IMR-90 (cell line): Measurements from ENCODE around the gene RXYLT1. TPM values are rescaled to one million over a fixed set of nuclear protein-coding genes. Genes with fewer than 3 reads are reported as not detected.

Experiments
- ATAC-seq: fragments of 200-7000 bp; cut with Tn5 transposase; 2 replicates; pipeline ENCODE4 v1.9.1; 2020; ENCODE audit warnings: low read depth, mild to moderate bottlenecking, moderate library complexity
- BruUV-seq: library from RNA; stranded (reverse); fragments of 400-500 nt; replicated peaks from 2 replicates; lab custom pipeline; 2021; lab: Mats Ljungman, UMichigan
- CTCF ChIA-PET: fragments of 300-600 bp; formaldehyde crosslinking; extraction: SDS; loops from one replicate; lab custom pipeline; 2021; ENCODE audit warnings: antibody characterized with exemption; lab: Yijun Ruan, JAX
- POLR2A ChIA-PET: fragments of 300-600 bp; sonication (Branson Sonifier 250); formaldehyde crosslinking; loops from one replicate; lab custom pipeline; 2022; ENCODE audit warnings: antibody characterized with exemption; ENCODE audit not compliant: unreplicated experiment; lab: Charles Lee
- DNase-seq: peaks from one replicate; pipeline ENCODE4 v3.0.0; 2013
- H2AFZ ChIP-seq: replicated peaks from 2 replicates; pipeline ENCODE3; 2013; ENCODE audit warnings: low read length, mild to moderate bottlenecking; ENCODE audit not compliant: poor library complexity
- H2AK5ac ChIP-seq: 2 replicates; pipeline ENCODE4 v1.6.1; 2013; ENCODE audit warnings: low read depth, low read length, inconsistent platforms
- H2AK9ac ChIP-seq: replicated peaks from 2 replicates; pipeline ENCODE3; 2013; ENCODE audit warnings: mild to moderate bottlenecking, low read depth, low read length, moderate library complexity; ENCODE audit not compliant: poor library complexity
- H2BK120ac ChIP-seq: 2 replicates; pipeline ENCODE4 v1.6.1; 2013; ENCODE audit warnings: low read depth, low read length, inconsistent platforms
- H2BK15ac ChIP-seq: 3 replicates; pipeline ENCODE4 v1.6.1; 2013; ENCODE audit warnings: low read depth, low read length, inconsistent platforms
- H2BK20ac ChIP-seq: 2 replicates; pipeline ENCODE4 v1.6.1; 2013; ENCODE audit warnings: low read depth, mild to moderate bottlenecking, inconsistent platforms, low read length, moderate library complexity
- H2BK5ac ChIP-seq: 2 replicates; pipeline ENCODE4 v1.6.1; 2013; ENCODE audit warnings: mild to moderate bottlenecking, low read depth, low read length, inconsistent platforms; ENCODE audit not compliant: poor library complexity, severe bottlenecking
- H3K14ac ChIP-seq: replicated peaks from 2 replicates; pipeline ENCODE4 v1.6.1; 2013; ENCODE audit warnings: low read depth, low read length, inconsistent platforms
- H3K18ac ChIP-seq: 2 replicates; pipeline ENCODE4 v1.6.1; 2013; ENCODE audit warnings: low read depth, low read length, control low read depth
- H3K23ac ChIP-seq: 2 replicates; pipeline ENCODE4 v1.6.1; 2013; ENCODE audit warnings: low read depth, low read length, inconsistent platforms
- H3K27ac ChIP-seq: 2 replicates; pipeline ENCODE4 v1.5.1; 2013; ENCODE audit warnings: mild to moderate bottlenecking, control low read depth, low read length; ENCODE audit not compliant: insufficient read depth
- H3K27me3 ChIP-seq: 2 replicates; pipeline ENCODE4 v1.6.1; 2013; ENCODE audit warnings: low read length; ENCODE audit not compliant: control insufficient read depth, insufficient read depth
- H3K36me3 ChIP-seq: 2 replicates; pipeline ENCODE4 v1.6.1; 2013; ENCODE audit warnings: low read length, mixed read lengths; ENCODE audit not compliant: control insufficient read depth, insufficient read depth
- H3K4ac ChIP-seq: 2 replicates; pipeline ENCODE4 v1.6.1; 2013; ENCODE audit warnings: low read depth, low read length, inconsistent platforms
- H3K4me1 ChIP-seq: 2 replicates; pipeline ENCODE4 v1.6.1; 2013; ENCODE audit warnings: low read length, mixed read lengths; ENCODE audit not compliant: control insufficient read depth, insufficient read depth
- H3K4me2 ChIP-seq: 2 replicates; pipeline ENCODE4 v1.6.1; 2013; ENCODE audit warnings: low read depth, mild to moderate bottlenecking, control low read depth, low read length, moderate library complexity
- H3K4me3 ChIP-seq: 2 replicates; pipeline ENCODE4 v1.5.1; 2013; ENCODE audit warnings: low read depth, mild to moderate bottlenecking, control low read depth, low read length, moderate library complexity; ENCODE audit not compliant: insufficient read depth
- H3K56ac ChIP-seq: 2 replicates; pipeline ENCODE4 v1.6.1; 2013; ENCODE audit warnings: low read length, inconsistent platforms; ENCODE audit not compliant: insufficient read depth; ENCODE audit errors: extremely low read depth
- H3K79me1 ChIP-seq, 2 experiments: 2 replicates each; pipeline ENCODE4 v1.6.1; 2013; ENCODE audit warnings: low read length in 2 of 2, inconsistent platforms in 1 of 2, low read depth in 1 of 2
- H3K9ac ChIP-seq: 2 replicates; pipeline ENCODE4 v1.6.1; 2013; ENCODE audit warnings: low read depth, low read length, control low read depth
- H3K9me1 ChIP-seq: 2 replicates; pipeline ENCODE4 v1.6.1; 2013; ENCODE audit warnings: low read length, inconsistent platforms; ENCODE audit not compliant: insufficient read depth
- H3K9me3 ChIP-seq: 2 replicates; pipeline ENCODE4 v1.6.1; 2013; ENCODE audit warnings: low read length; ENCODE audit not compliant: control insufficient read depth, insufficient read depth
- H4K20me1 ChIP-seq: 2 replicates; pipeline ENCODE4 v1.6.1; 2013; ENCODE audit warnings: low read length, inconsistent platforms; ENCODE audit not compliant: insufficient read depth
- H4K5ac ChIP-seq: 2 replicates; pipeline ENCODE4 v1.6.1; 2013; ENCODE audit warnings: mild to moderate bottlenecking, low read depth, low read length, control low read depth
- H4K8ac ChIP-seq, 2 experiments: 2 replicates each; pipeline ENCODE4 v1.6.1; 2013; ENCODE audit warnings: low read depth in 2 of 2, low read length in 2 of 2, control low read depth in 1 of 2, inconsistent platforms in 1 of 2
- H4K91ac ChIP-seq: 2 replicates; pipeline ENCODE4 v1.6.1; 2013; ENCODE audit warnings: low read depth, low read length, inconsistent platforms; ENCODE audit not compliant: insufficient read depth
- BHLHE40 ChIP-seq: fragments of 150-350 bp; IDR thresholded peaks from 2 replicates; pipeline ENCODE4 v1.6.1; 2016; ENCODE audit warnings: mild to moderate bottlenecking, low read depth, low read length
- CHD1 ChIP-seq: IDR thresholded peaks from 2 replicates; pipeline ENCODE4 v1.6.1; 2012; ENCODE audit warnings: low read depth, low read length, improper control_type of control experiment
- FOS ChIP-seq: fragments of 150-350 bp; IDR thresholded peaks from 2 replicates; pipeline ENCODE4 v1.6.1; 2016; ENCODE audit warnings: low read depth, low read length
- MAFK ChIP-seq: IDR thresholded peaks from 2 replicates; pipeline ENCODE4 v1.6.1; 2012; ENCODE audit warnings: low read depth, low read length, improper control_type of control experiment
- MAZ ChIP-seq: IDR thresholded peaks from 2 replicates; pipeline ENCODE4 v1.6.1; 2012; ENCODE audit warnings: low read depth, mild to moderate bottlenecking, low read length, improper control_type of control experiment, moderate library complexity, borderline replicate concordance
- MXI1 ChIP-seq: IDR thresholded peaks from 2 replicates; pipeline ENCODE4 v1.6.1; 2012; ENCODE audit warnings: low read depth, mild to moderate bottlenecking, low read length, moderate library complexity, borderline replicate concordance
- NFE2L2 ChIP-seq: fragments of 150-350 bp; IDR thresholded peaks from 2 replicates; pipeline ENCODE4 v1.6.1; 2016; ENCODE audit warnings: low read depth, mild to moderate bottlenecking, low read length
- POLR2A ChIP-seq: IDR thresholded peaks from 2 replicates; pipeline ENCODE4 v1.6.1; 2012; ENCODE audit warnings: mild to moderate bottlenecking, low read depth, low read length
- RFX5 ChIP-seq: IDR thresholded peaks from 2 replicates; pipeline ENCODE4 v1.8.0; 2012; ENCODE audit warnings: low read depth, mild to moderate bottlenecking, low read length, moderate library complexity
- SMC3 ChIP-seq: fragments of 150-350 bp; IDR thresholded peaks from 2 replicates; pipeline ENCODE4 v1.6.1; 2016; ENCODE audit warnings: low read depth, mild to moderate bottlenecking, antibody characterized with exemption, low read length, moderate library complexity
- dilution Hi-C: fragments of 300-500 bp; cut with HindIII; formaldehyde crosslinking; loops from one replicate; pipeline ENCODE4 v1.14.3; 2018; ENCODE audit warnings: low sequenced_read_pairs; ENCODE audit not compliant: unreplicated experiment
- in situ Hi-C: fragments of 300-500 bp; cut with MboI; formaldehyde crosslinking; loops from 3 replicates; pipeline ENCODE4 v1.14.3; 2019; ENCODE audit warnings: low sequenced_read_pairs, inconsistent platforms, mixed read lengths
- intact Hi-C: fragments of 100-400 bp; cut with micrococcal nuclease; formaldehyde crosslinking; loops from 2 replicates; pipeline ENCODE4 v1.10.0; 2022
- polyA plus RNA-seq, 3 experiments: library from polyadenylated mRNA; depleted of rRNA; stranded (reverse); fragments of >200 nt; gene quantifications; 2 replicates each; pipeline ENCODE4 v1.2.3, GENCODE V29; 2012; ENCODE audit warnings: low replicate concordance in 1 of 3
- total RNA-seq: library from RNA; depleted of rRNA; stranded (reverse); fragments of >200 nt; gene quantifications from 2 replicates; pipeline ENCODE4 v1.2.3, GENCODE V29; 2012
- TF ChIP-seq, protein P1 (sequence below): conservative IDR thresholded peaks from 2 replicates; pipeline ENCODE4 v1.5.1; 2012; ENCODE audit warnings: mild to moderate bottlenecking, low read depth, low read length, improper control_type of control experiment
- TF ChIP-seq, protein P2 (sequence below): fragments of 150-350 bp; IDR thresholded peaks from 2 replicates; pipeline ENCODE4 v1.6.1; 2016; ENCODE audit warnings: low read depth, mild to moderate bottlenecking, low read length, moderate library complexity, borderline replicate concordance
- TF ChIP-seq, protein P3 (sequence below): fragments of 150-350 bp; IDR thresholded peaks from 2 replicates; pipeline ENCODE4 v1.6.1; 2017; ENCODE audit warnings: mild to moderate bottlenecking, antibody characterized with exemption, low read length, low read depth

The RXYLT1 gene
- total and polyA plus RNA-seq, 2 of the 4 experiments (the other 2 are of a cell fraction), result 9.0 to 9.5 TPM

DNA sequence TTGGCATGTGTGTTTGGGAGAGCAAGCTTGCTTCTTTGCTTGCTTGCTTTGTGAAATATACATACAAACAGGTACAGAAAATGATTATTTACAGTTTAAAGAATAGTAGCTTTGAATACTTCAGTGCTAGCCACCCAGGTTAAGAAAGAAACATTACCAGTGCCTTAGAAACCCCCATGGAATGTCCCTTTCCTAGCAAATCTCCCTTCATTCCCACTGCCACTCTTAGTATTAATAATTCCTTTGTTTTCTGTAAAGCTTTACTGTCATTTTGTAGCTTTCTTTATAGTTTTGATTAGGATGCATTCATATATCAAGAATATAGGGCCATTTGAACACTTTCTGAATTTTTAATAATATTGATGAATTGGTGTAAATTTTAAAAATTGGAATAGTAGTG is 74.3 kb downstream of the RXYLT1 start:
- H4K8ac ChIP-seq, result no peak overlapping the region
- DNase-seq, result no peak
- no peak overlapping the region for H3K14ac ChIP-seq
- no peak overlapping the region for H4K91ac ChIP-seq
- H4K5ac ChIP-seq, result no peak overlapping the region
- ChIA-PET CTCF (no interaction called here), POLR2A (no interaction called here)
- no peak overlapping the region for H3K56ac ChIP-seq
- no peaks in the 10 kb centered on the region for H3K9me3 ChIP-seq
- in situ Hi-C loops, result no loop called here
- H2BK5ac ChIP-seq, result peak overlapping the region; percentile 23
- no peak overlapping the region for H2AFZ ChIP-seq
- H4K20me1 ChIP-seq, result peaks cover 70% of the 10 kb centered on the region
- peaks cover 11% of the 10 kb centered on the region for H3K9me1 ChIP-seq
- intact Hi-C loops, result loop anchor here (2.0 kb wide), 1 partner anchor 45 kb away; no protein-coding TSS in a partner anchor
- H3K79me1 ChIP-seq, result peaks cover 0 to 37% of the 10 kb centered on the region in 2 experiments; a peak in 2 of 4 replicates
- H3K4me1 ChIP-seq, result peaks cover 3% of the 10 kb centered on the region; the same call in 1 of the 2 replicates
- no peak overlapping the region for H2AK9ac ChIP-seq
- H2BK15ac ChIP-seq, result no peak overlapping the region
- no peak overlapping the region for H2AK5ac ChIP-seq
- no peak overlapping the region for H3K9ac ChIP-seq
- dilution Hi-C loops, result no loop called here
- no peak overlapping the region for H3K4me2 ChIP-seq
- H3K18ac ChIP-seq, result no peak overlapping the region
- ATAC-seq, result no peak
- no peak overlapping the region for H2BK20ac ChIP-seq
- peaks cover 6% of the 10 kb centered on the region for H3K36me3 ChIP-seq
- TF ChIP-seq, protein P1, sequence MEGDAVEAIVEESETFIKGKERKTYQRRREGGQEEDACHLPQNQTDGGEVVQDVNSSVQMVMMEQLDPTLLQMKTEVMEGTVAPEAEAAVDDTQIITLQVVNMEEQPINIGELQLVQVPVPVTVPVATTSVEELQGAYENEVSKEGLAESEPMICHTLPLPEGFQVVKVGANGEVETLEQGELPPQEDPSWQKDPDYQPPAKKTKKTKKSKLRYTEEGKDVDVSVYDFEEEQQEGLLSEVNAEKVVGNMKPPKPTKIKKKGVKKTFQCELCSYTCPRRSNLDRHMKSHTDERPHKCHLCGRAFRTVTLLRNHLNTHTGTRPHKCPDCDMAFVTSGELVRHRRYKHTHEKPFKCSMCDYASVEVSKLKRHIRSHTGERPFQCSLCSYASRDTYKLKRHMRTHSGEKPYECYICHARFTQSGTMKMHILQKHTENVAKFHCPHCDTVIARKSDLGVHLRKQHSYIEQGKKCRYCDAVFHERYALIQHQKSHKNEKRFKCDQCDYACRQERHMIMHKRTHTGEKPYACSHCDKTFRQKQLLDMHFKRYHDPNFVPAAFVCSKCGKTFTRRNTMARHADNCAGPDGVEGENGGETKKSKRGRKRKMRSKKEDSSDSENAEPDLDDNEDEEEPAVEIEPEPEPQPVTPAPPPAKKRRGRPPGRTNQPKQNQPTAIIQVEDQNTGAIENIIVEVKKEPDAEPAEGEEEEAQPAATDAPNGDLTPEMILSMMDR, result no peak
- TF ChIP-seq, protein P2, sequence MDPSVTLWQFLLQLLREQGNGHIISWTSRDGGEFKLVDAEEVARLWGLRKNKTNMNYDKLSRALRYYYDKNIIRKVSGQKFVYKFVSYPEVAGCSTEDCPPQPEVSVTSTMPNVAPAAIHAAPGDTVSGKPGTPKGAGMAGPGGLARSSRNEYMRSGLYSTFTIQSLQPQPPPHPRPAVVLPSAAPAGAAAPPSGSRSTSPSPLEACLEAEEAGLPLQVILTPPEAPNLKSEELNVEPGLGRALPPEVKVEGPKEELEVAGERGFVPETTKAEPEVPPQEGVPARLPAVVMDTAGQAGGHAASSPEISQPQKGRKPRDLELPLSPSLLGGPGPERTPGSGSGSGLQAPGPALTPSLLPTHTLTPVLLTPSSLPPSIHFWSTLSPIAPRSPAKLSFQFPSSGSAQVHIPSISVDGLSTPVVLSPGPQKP, result no peak
- TF ChIP-seq POLR2A, result no peak
- TF ChIP-seq NFE2L2, result no peak
- TF ChIP-seq FOS, result no peak
- TF ChIP-seq RFX5, result no peak
- TF ChIP-seq SMC3, result no peak
- TF ChIP-seq, protein P3, sequence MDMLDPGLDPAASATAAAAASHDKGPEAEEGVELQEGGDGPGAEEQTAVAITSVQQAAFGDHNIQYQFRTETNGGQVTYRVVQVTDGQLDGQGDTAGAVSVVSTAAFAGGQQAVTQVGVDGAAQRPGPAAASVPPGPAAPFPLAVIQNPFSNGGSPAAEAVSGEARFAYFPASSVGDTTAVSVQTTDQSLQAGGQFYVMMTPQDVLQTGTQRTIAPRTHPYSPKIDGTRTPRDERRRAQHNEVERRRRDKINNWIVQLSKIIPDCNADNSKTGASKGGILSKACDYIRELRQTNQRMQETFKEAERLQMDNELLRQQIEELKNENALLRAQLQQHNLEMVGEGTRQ, result no peak
- TF ChIP-seq BHLHE40, result no peak
- no peak for TF ChIP-seq MAZ
- TF ChIP-seq CHD1, result no peak
- no peak for TF ChIP-seq MXI1
- no peak for TF ChIP-seq MAFK
- no peak overlapping the region for H3K4ac ChIP-seq
- H3K27me3 ChIP-seq, result no peaks in the 10 kb centered on the region
- H2BK120ac ChIP-seq, result no peak overlapping the region
- no TSS peak for BruUV-seq
- H3K27ac ChIP-seq, result no peak overlapping the region
- no peak overlapping the region for H3K4me3 ChIP-seq
- peak overlapping the region; percentile 33; the same call in 1 of the 2 replicates for H3K23ac ChIP-seq
